Activated CD8-positive, alpha-beta memory T cell treated with anti-CD3 and anti-CD28 coated beads for 24 hours (primary cell): ENCODE results near the gene POLR2J.
A peak's percentile ranks its signal among the peaks of the same experiment; 100 is the strongest.

Source experiments
- DNase-seq: peaks from one replicate; pipeline ENCODE4 v3.0.0-alpha.2; 2020

The POLR2J gene

GRCh38 chr7:102434039-102434486 is 44.7 kb downstream of the POLR2J start:
- DNase-seq, result peak; percentile 63

- peak; percentile 93 for DNase-seq
Observed at GRCh38 chr7:102433219-102434038, 45.3 kb downstream of the POLR2J start, which contains the start of gene ORAI2. ORAI2 (plus strand) TSS chr7:102433575; CDS start chr7:102438957, 5,382 bp downstream.

GRCh38 chr7:102432442-102433218 is 46.1 kb downstream of the POLR2J start:
- peak; percentile 65 for DNase-seq

- DNase-seq, result peak; percentile 78
Observed at GRCh38 chr7:102431617-102432298, 47.0 kb downstream of the POLR2J start.

- no peak for DNase-seq
Observed at GRCh38 chr7:102429141-102429899, 49.4 kb downstream of the POLR2J start.

- DNase-seq, result no peak
Observed at GRCh38 chr7:102427019-102427405, 51.7 kb downstream of the POLR2J start.

GRCh38 chr7:102426268-102427018 is 52.3 kb downstream of the POLR2J start:
- DNase-seq, result peak; percentile 88

- peak; percentile 93 for DNase-seq
Observed at GRCh38 chr7:102425639-102426267, 53.0 kb downstream of the POLR2J start.

- DNase-seq, result no peak
Observed at GRCh38 chr7:102424787-102425218, 53.9 kb downstream of the POLR2J start.

GRCh38 chr7:102424129-102424551 is 54.6 kb downstream of the POLR2J start:
- DNase-seq, result no peak
